Measurements from ENCODE around the gene NIPA2.
A peak's percentile ranks its signal among the peaks of the same experiment; 100 is the strongest.

Gene NIPA2

DNA sequence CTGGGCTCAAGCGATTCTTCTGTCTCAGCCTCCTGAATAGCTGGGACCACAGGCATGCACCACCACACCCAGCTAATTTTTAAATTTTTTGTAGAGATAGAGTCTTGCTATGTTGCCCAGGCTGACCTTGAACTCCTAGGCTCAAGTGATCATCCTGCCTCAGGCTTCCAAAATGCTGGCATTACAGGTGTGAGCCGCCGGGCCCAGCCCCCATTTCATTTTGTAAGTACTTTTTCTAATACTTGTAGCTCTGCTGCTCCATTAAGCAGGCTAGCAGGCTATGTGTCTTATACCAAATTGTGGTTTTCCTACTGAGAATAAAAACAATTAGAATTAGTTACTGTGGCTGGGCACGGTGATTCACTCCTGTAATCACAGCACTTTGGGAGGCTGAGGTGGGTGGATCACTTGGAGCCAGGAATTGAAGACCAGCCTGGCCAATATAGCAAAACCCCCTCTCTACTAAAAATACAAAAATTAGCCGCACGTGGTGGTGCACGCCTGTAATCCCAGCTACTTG, 29.6 kb upstream of the NIPA2 start:
- H3K27me3 ChIP-seq (ENCODE audit: control insufficient read depth in 1 of 2, insufficient read depth in 2 of 2, low read length in 2 of 2) = no peaks in the 10 kb centered on the region
- no peaks in the 10 kb centered on the region for H3K4me1 ChIP-seq (ENCODE audit: insufficient read depth, low read length)
- H3K27ac ChIP-seq (ENCODE audit: low read depth, low read length) = no peak overlapping the region
- H3K36me3 ChIP-seq (ENCODE audit: insufficient read depth, low read length) = no peaks in the 10 kb centered on the region
- no peak overlapping the region for H3K4me3 ChIP-seq (ENCODE audit: low read depth in 1 of 2, low read length in 2 of 2)
- H3K9me3 ChIP-seq (ENCODE audit: low read length) = no peaks in the 10 kb centered on the region
- H3K9ac ChIP-seq (ENCODE audit: low read length) = no peak overlapping the region

DNA sequence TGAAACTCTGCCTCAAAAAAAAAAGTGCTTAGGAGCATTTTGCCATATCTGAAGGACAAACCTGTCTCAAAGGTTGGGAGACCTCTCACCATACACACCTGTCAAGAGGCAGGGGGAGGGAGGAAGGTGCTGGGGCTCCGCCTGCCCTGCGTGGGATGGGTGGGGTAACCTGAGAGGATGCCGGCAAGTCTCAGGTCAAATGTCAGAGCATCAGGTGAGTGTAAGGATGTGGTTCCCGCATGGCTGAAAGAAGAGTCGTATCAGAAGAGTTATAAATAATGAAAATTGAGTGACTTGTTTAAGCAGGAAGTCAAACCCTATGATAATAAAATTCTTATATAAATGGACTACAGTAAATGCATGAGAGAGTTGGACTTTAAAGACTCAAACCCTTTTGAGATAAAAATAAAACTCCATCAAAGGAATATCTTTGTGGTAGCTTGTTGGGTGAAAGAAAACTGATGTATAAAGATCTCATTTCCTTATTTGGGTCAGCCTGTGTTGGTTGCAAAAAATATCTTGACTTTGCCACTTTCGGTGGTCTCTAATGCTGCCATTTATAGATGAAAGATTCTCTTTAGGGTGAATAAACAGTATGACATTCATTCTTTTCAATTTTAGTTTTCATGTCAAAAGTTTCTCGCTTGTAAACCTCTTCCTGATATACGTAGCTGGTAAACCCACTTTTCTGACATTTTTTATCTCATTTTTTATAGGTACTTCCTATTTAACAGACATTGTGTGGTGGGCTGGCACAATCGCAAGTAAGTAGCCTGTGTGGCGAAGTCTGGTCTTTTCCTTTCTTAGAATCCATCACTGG, 28.2 kb upstream of the NIPA2 start:
- Histone ChIP-seq H3K27me3 (ENCODE audit: control insufficient read depth in 1 of 2, insufficient read depth in 2 of 2, low read length in 2 of 2) (no peaks in the 10 kb centered on the region), H3K36me3 (ENCODE audit: insufficient read depth, low read length) (no peaks in the 10 kb centered on the region), H3K4me1 (ENCODE audit: insufficient read depth, low read length) (no peaks in the 10 kb centered on the region), H3K9me3 (ENCODE audit: low read length) (no peaks in the 10 kb centered on the region), H3K4me3 (ENCODE audit: low read depth in 1 of 2, low read length in 2 of 2) (no peak overlapping the region), H3K9ac (ENCODE audit: low read length) (no peak overlapping the region), H3K27ac (ENCODE audit: low read depth, low read length) (no peak overlapping the region)

DNA sequence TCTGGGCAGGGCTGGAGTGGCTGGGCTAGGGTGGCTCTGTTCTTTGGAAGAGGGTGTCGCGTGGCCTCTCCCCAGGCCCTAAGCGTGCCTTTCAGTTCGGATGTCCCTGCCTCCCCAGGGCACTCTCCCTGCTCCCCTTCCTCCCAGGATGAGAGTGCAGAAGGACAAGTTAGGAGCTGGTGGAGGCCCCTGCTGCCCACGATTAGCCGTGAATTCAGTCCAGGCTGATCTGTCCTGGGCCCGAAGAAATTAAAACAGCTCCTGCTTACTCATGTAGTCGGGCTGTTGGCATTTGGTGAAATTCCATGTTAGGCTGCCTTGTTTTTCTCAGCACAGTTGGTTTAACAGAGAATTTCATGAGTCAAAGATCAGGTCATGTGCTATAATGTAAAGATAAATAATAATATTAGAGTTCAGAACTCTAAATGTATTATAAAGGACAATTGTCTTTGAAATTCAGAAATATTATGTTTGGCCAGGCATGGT, 27.6 kb upstream of the NIPA2 start:
- H3K27ac ChIP-seq (ENCODE audit: low read depth, low read length) = no peak overlapping the region
- no peaks in the 10 kb centered on the region for H3K36me3 ChIP-seq (ENCODE audit: insufficient read depth, low read length)
- H3K9ac ChIP-seq (ENCODE audit: low read length) = no peak overlapping the region
- H3K4me1 ChIP-seq (ENCODE audit: insufficient read depth, low read length) = no peaks in the 10 kb centered on the region
- no peaks in the 10 kb centered on the region for H3K9me3 ChIP-seq (ENCODE audit: low read length)
- H3K27me3 ChIP-seq (ENCODE audit: control insufficient read depth in 1 of 2, insufficient read depth in 2 of 2, low read length in 2 of 2) = no peaks in the 10 kb centered on the region
- no peak overlapping the region for H3K4me3 ChIP-seq (ENCODE audit: low read depth in 1 of 2, low read length in 2 of 2)

DNA sequence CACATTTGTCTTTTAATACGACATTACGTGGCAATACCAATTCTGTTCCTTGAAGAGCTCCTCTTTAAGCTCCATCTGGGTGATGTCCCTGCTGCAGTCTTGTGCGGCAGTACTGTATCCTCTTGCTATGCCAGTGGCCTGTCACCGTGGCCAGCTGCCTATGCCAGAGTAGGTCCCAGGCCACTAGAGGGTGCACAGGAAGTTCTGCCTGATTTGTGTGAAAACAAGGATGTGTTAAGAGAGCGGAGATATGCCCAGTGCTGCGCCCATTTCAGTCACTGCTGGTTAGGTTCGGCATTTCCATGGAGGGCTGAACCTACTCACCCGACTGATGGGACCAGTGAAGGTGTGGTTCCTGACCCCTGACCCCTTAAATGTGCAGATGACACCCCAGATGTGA, 26.8 kb upstream of the NIPA2 start:
- Histone ChIP-seq H3K27me3 (ENCODE audit: control insufficient read depth in 1 of 2, insufficient read depth in 2 of 2, low read length in 2 of 2) (no peaks in the 10 kb centered on the region), H3K9ac (ENCODE audit: low read length) (no peak overlapping the region), H3K36me3 (ENCODE audit: insufficient read depth, low read length) (no peaks in the 10 kb centered on the region), H3K4me3 (ENCODE audit: low read depth in 1 of 2, low read length in 2 of 2) (no peak overlapping the region), H3K4me1 (ENCODE audit: insufficient read depth, low read length) (no peaks in the 10 kb centered on the region), H3K9me3 (ENCODE audit: low read length) (no peaks in the 10 kb centered on the region), H3K27ac (ENCODE audit: low read depth, low read length) (no peak overlapping the region)

DNA sequence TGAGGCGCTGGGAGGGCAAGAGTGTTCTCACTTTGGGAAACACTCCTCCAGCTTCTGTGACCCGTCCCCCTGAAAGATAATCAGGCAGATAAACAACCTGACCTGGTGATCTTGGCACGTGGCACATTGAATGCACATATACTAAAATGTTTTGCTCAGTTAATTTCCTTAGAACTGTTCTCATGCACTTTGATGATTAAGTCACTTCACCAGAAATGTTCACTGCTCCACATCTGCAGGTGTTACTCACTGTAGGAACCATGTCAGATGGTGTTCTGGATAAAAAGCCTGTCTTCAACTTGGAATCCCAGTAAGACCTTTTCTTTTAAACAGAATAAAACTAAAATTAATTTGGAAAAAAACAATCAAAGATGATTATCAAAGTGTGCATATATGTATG, 24.6 kb upstream of the NIPA2 start:
- Histone ChIP-seq H3K36me3 (ENCODE audit: insufficient read depth, low read length) (no peaks in the 10 kb centered on the region), H3K9ac (ENCODE audit: low read length) (no peak overlapping the region), H3K27me3 (ENCODE audit: control insufficient read depth in 1 of 2, insufficient read depth in 2 of 2, low read length in 2 of 2) (no peaks in the 10 kb centered on the region), H3K4me3 (ENCODE audit: low read depth in 1 of 2, low read length in 2 of 2) (no peak overlapping the region), H3K9me3 (ENCODE audit: low read length) (no peaks in the 10 kb centered on the region), H3K27ac (ENCODE audit: low read depth, low read length) (no peak overlapping the region), H3K4me1 (ENCODE audit: insufficient read depth, low read length) (no peaks in the 10 kb centered on the region)

DNA sequence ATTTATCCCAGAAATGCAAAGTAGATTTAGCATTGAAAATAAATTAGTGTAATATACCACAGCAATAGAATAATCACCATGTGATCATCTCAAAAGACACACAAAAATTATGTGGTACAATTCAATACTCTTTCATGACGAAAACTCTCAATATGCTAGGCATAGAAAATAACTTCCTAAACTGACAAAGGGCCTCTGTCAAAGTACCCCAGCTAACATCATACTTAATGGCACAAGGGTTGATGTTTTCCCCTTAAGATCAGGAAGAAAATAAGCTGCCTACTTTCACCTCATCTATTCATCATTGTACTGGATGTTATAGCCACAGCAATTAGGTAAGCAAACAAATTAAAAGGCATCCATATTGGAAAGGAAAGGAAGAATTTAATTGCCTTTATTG, 22.7 kb upstream of the NIPA2 start:
- Histone ChIP-seq H3K9me3 (ENCODE audit: low read length) (no peaks in the 10 kb centered on the region), H3K9ac (ENCODE audit: low read length) (no peak overlapping the region), H3K27me3 (ENCODE audit: control insufficient read depth in 1 of 2, insufficient read depth in 2 of 2, low read length in 2 of 2) (no peaks in the 10 kb centered on the region), H3K36me3 (ENCODE audit: insufficient read depth, low read length) (peaks cover 7% of the 10 kb centered on the region), H3K27ac (ENCODE audit: low read depth, low read length) (no peak overlapping the region), H3K4me3 (ENCODE audit: low read depth in 1 of 2, low read length in 2 of 2) (no peak overlapping the region), H3K4me1 (ENCODE audit: insufficient read depth, low read length) (no peaks in the 10 kb centered on the region)

DNA sequence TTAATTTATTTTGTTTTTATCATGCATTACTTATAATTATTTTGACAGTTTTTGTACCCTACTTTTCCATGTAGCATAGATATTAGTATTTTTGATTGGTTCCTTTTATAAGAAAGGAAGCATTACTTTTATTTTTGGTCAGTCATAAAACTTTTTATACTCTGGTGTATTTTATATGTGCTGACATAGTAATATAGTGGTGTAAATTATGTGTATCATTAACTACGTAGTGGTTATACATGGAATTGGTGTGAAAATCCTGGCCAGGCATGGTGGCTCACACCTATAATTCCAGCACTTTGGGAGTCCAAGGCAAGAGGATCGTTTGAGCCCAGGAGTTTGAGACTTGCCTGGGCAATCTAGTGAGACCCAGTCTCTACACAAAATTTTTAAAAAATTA, 18.8 kb upstream of the NIPA2 start:
- Histone ChIP-seq H3K9me3 (ENCODE audit: low read length) (no peaks in the 10 kb centered on the region), H3K27ac (ENCODE audit: low read depth, low read length) (no peak overlapping the region), H3K27me3 (ENCODE audit: control insufficient read depth in 1 of 2, insufficient read depth in 2 of 2, low read length in 2 of 2) (no peaks in the 10 kb centered on the region), H3K4me1 (ENCODE audit: insufficient read depth, low read length) (no peaks in the 10 kb centered on the region), H3K36me3 (ENCODE audit: insufficient read depth, low read length) (peaks cover 31% of the 10 kb centered on the region), H3K9ac (ENCODE audit: low read length) (no peak overlapping the region), H3K4me3 (ENCODE audit: low read depth in 1 of 2, low read length in 2 of 2) (no peak overlapping the region)

DNA sequence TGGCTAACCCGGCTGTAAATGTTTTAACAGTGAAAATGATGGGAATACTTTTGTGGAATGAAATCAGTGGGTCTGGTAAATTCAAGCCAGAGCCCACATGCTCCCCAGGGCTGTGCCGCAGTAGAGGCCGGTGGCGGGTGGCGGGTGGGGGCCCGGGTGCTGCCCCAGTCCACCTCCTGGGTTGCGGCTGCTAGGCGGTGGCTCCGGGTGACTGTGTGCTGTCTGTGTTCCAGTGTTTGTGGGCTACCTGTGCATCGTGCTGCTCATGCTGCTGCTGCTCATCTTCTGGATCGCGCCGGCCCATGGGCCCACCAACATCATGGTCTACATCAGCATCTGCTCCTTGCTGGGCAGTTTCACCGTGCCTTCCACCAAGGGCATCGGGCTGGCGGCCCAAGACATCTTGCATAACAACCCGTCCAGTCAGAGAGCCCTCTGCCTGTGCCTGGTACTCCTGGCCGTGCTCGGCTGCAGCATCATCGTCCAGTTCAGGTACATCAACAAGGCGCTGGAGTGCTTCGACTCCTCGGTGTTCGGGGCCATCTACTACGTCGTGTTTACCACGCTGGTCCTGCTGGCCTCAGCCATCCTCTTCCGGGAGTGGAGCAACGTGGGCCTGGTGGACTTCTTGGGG, 14.9 kb upstream of the NIPA2 start:
- no peaks in the 10 kb centered on the region for H3K9me3 ChIP-seq (ENCODE audit: low read length)
- no peak overlapping the region for H3K27ac ChIP-seq (ENCODE audit: low read depth, low read length)
- H3K4me3 ChIP-seq (ENCODE audit: low read depth in 1 of 2, low read length in 2 of 2) = no peak overlapping the region
- no peaks in the 10 kb centered on the region for H3K27me3 ChIP-seq (ENCODE audit: control insufficient read depth in 1 of 2, insufficient read depth in 2 of 2, low read length in 2 of 2)
- peaks cover 47% of the 10 kb centered on the region for H3K36me3 ChIP-seq (ENCODE audit: insufficient read depth, low read length)
- H3K9ac ChIP-seq (ENCODE audit: low read length) = no peak overlapping the region
- H3K4me1 ChIP-seq (ENCODE audit: insufficient read depth, low read length) = no peaks in the 10 kb centered on the region

DNA sequence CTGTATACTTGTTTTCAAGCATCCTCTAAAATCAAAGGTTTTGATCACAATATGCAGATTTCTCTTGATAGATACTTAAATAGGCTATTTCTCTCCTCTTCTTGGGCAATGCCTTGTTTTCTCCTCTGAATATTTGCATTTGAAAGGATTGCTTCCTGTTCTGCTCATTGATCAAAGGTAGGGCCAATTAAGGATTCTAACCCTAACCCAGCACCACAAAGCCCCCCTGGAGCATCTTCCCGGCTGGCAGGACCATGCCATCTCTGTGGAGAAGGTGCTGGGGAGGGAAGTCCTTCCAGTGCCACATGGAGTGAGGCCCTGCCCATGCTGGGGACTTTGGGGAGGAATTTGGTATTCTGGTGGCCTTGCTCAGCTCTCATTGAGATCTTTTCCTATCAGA, 11.3 kb upstream of the NIPA2 start:
- H3K4me1 ChIP-seq (ENCODE audit: insufficient read depth, low read length) = no peaks in the 10 kb centered on the region
- no peak overlapping the region for H3K27ac ChIP-seq (ENCODE audit: low read depth, low read length)
- no peak overlapping the region for H3K9ac ChIP-seq (ENCODE audit: low read length)
- peaks cover 30% of the 10 kb centered on the region for H3K36me3 ChIP-seq (ENCODE audit: insufficient read depth, low read length)
- no peak overlapping the region for H3K4me3 ChIP-seq (ENCODE audit: low read depth in 1 of 2, low read length in 2 of 2)
- H3K27me3 ChIP-seq (ENCODE audit: control insufficient read depth in 1 of 2, insufficient read depth in 2 of 2, low read length in 2 of 2) = no peaks in the 10 kb centered on the region
- H3K9me3 ChIP-seq (ENCODE audit: low read length) = no peaks in the 10 kb centered on the region

DNA sequence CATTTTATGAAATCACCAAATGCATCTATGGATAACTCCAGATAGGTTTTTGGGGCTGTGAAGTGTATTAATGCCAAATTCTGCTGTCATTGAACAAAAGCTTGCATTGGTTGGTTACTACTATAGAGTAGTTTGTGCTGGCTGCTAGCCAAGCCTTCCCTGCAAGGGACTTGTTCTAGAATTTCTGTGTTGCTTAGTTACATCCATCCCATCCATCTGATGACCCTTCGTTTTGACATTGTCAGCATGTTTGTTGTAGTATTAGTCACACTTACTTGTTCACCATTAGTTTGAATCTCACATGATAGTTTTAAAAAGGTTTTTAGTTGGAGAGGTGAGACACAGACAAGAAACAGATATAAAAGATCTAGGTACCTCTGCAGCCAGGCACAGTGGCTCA, 7.0 kb upstream of the NIPA2 start:
- Histone ChIP-seq H3K36me3 (ENCODE audit: insufficient read depth, low read length) (peaks cover 11% of the 10 kb centered on the region), H3K27me3 (ENCODE audit: control insufficient read depth in 1 of 2, insufficient read depth in 2 of 2, low read length in 2 of 2) (no peaks in the 10 kb centered on the region), H3K9me3 (ENCODE audit: low read length) (no peaks in the 10 kb centered on the region), H3K27ac (ENCODE audit: low read depth, low read length) (no peak overlapping the region), H3K4me3 (ENCODE audit: low read depth in 1 of 2, low read length in 2 of 2) (no peak overlapping the region), H3K4me1 (ENCODE audit: insufficient read depth, low read length) (no peaks in the 10 kb centered on the region), H3K9ac (ENCODE audit: low read length) (no peak overlapping the region)

DNA sequence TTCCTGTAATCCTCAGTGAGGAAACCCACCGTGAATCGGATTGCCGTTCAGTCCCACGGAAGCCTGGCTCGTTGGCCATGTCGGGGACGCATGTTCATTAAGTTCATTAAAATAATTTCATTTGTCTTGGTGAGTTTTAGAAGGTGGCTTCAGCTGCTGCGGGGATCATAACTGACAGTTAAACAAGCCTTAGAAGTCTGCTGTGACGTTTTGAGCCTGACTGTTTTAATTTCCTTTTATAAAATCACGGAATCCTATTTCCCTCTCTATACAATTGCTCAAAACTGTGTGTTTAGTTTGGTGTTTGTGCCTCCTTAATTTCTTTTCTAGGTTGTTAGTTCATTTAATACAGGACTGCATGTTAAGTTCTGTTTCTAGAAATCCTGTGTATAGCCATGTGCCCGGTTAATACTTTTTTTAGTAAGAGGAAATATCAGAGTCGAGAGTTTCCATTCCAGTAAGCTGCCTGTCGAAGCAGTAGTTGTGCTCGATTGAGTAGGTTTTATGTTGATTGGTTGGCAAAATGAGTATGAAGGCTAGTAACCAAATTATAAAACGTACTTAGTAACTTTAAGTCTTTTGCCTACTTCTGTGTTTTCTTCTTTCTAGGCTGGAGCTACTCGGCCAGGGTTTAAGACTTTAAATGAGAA, 705 bp downstream of the NIPA2 start:
- Histone ChIP-seq H3K36me3 (ENCODE audit: insufficient read depth, low read length) (no peaks in the 10 kb centered on the region), H3K9ac (ENCODE audit: low read length) (peak overlapping the region; percentile 62), H3K4me1 (ENCODE audit: insufficient read depth, low read length) (peaks cover 13% of the 10 kb centered on the region), H3K27ac (ENCODE audit: low read depth, low read length) (peak overlapping the region; percentile 64), H3K4me3 (ENCODE audit: low read depth in 1 of 2, low read length in 2 of 2) (peak overlapping the region; percentile 64 to 89), H3K27me3 (ENCODE audit: control insufficient read depth in 1 of 2, insufficient read depth in 2 of 2, low read length in 2 of 2) (no peaks in the 10 kb centered on the region), H3K9me3 (ENCODE audit: low read length) (no peaks in the 10 kb centered on the region)
